Measurements from ENCODE around the gene DSPP. TPM values are rescaled to one million over a fixed set of nuclear protein-coding genes. Genes with fewer than 3 reads are reported as not detected.

The DSPP gene
- total RNA-seq, 6 experiments from 2014 or later, result not detected

- Mint-ChIP-seq H3K36me3 (ENCODE audit: low read depth) (no peaks in the 10 kb centered on the region), H3K27ac (no peak overlapping the region), H3K9me3 (no peaks in the 10 kb centered on the region), H3K27me3 (ENCODE audit: insufficient read depth) (no peaks in the 10 kb centered on the region; the same call in none of the 2 replicates), H3K4me3 (no peak overlapping the region), H3K4me1 (ENCODE audit: low read depth) (no peaks in the 10 kb centered on the region)
- TF ChIP-seq, protein P1, sequence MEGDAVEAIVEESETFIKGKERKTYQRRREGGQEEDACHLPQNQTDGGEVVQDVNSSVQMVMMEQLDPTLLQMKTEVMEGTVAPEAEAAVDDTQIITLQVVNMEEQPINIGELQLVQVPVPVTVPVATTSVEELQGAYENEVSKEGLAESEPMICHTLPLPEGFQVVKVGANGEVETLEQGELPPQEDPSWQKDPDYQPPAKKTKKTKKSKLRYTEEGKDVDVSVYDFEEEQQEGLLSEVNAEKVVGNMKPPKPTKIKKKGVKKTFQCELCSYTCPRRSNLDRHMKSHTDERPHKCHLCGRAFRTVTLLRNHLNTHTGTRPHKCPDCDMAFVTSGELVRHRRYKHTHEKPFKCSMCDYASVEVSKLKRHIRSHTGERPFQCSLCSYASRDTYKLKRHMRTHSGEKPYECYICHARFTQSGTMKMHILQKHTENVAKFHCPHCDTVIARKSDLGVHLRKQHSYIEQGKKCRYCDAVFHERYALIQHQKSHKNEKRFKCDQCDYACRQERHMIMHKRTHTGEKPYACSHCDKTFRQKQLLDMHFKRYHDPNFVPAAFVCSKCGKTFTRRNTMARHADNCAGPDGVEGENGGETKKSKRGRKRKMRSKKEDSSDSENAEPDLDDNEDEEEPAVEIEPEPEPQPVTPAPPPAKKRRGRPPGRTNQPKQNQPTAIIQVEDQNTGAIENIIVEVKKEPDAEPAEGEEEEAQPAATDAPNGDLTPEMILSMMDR (IDR thresholded peaks at IDR 0.05), result no peak
- DNase-seq, result no peak
Measured at GRCh38 chr4:87601361-87601760, 7.0 kb upstream of the DSPP start.

- H3K4me1 Mint-ChIP-seq (ENCODE audit: low read depth), result no peaks in the 10 kb centered on the region
- no peaks in the 10 kb centered on the region; the same call in 1 of the 2 replicates for H3K27me3 Mint-ChIP-seq (ENCODE audit: insufficient read depth)
- no peak for DNase-seq
- H3K27ac Mint-ChIP-seq, result no peak overlapping the region
- no peaks in the 10 kb centered on the region for H3K9me3 Mint-ChIP-seq
- no peak overlapping the region for H3K4me3 Mint-ChIP-seq
- no peaks in the 10 kb centered on the region for H3K36me3 Mint-ChIP-seq (ENCODE audit: low read depth)
- TF ChIP-seq, protein P1 (IDR thresholded peaks at IDR 0.05), result no peak
Measured at GRCh38 chr4:87614292-87614890, 6.1 kb downstream of the DSPP start.

GRCh38 chr4:87616268-87616667 lies 7.9 kb downstream of the DSPP start:
- Mint-ChIP-seq H3K36me3 (ENCODE audit: low read depth) (no peaks in the 10 kb centered on the region), H3K27ac (no peak overlapping the region), H3K27me3 (ENCODE audit: insufficient read depth) (no peaks in the 10 kb centered on the region; the same call in 1 of the 2 replicates), H3K9me3 (no peaks in the 10 kb centered on the region), H3K4me3 (no peak overlapping the region), H3K4me1 (ENCODE audit: low read depth) (no peaks in the 10 kb centered on the region)
- DNase-seq, result no peak
- TF ChIP-seq, protein P1 (IDR thresholded peaks at IDR 0.05), result no peak

DNA sequence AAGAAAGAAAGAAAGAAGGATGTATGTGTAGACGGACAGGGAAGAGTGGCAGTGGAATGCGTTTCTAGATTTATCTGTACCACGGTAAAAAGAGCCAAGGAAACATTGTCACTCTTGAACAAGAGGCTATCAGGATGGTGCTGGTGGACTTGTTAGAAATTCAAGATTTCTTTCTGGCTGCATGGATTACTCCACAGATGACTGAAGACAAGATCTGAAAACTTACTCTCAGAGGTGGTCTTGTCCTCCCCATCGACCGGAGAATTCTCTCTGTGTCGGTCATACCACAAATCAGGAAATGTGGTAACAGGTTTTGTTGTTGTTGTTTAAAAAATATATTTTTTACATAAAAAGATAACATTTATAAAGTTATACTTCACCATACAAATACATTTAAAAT lies 11.8 kb downstream of the DSPP start:
- H3K4me3 Mint-ChIP-seq, result no peak overlapping the region
- no peaks in the 10 kb centered on the region for H3K36me3 Mint-ChIP-seq (ENCODE audit: low read depth)
- H3K4me1 Mint-ChIP-seq (ENCODE audit: low read depth), result no peaks in the 10 kb centered on the region
- TF ChIP-seq, protein P1 (IDR thresholded peaks at IDR 0.05), result no peak
- peaks cover 12% of the 10 kb centered on the region for H3K27me3 Mint-ChIP-seq (ENCODE audit: insufficient read depth)
- no peak for DNase-seq
- no peaks in the 10 kb centered on the region for H3K9me3 Mint-ChIP-seq
- no peak overlapping the region for H3K27ac Mint-ChIP-seq

- Mint-ChIP-seq H3K4me3 (no peak overlapping the region), H3K36me3 (ENCODE audit: low read depth) (no peaks in the 10 kb centered on the region), H3K4me1 (ENCODE audit: low read depth) (no peaks in the 10 kb centered on the region), H3K27ac (no peak overlapping the region), H3K27me3 (ENCODE audit: insufficient read depth) (peaks cover 12% of the 10 kb centered on the region), H3K9me3 (no peaks in the 10 kb centered on the region)
- TF ChIP-seq, protein P1 (IDR thresholded peaks at IDR 0.05), result no peak
- DNase-seq, result no peak
Measured at GRCh38 chr4:87620491-87620890, 12.2 kb downstream of the DSPP start.

Measured in HFFc6 (cell line).